GM11168 (cell line): ENCODE results near the gene SPIRE1.

Source experiments
- in situ Hi-C: fragments of 300-500 bp; cut with MboI; formaldehyde crosslinking; loops from one replicate; pipeline ENCODE4 v1.12.0; 2022; ENCODE audit warnings: low sequenced_read_pairs; ENCODE audit not compliant: unreplicated experiment

Gene SPIRE1

DNA sequence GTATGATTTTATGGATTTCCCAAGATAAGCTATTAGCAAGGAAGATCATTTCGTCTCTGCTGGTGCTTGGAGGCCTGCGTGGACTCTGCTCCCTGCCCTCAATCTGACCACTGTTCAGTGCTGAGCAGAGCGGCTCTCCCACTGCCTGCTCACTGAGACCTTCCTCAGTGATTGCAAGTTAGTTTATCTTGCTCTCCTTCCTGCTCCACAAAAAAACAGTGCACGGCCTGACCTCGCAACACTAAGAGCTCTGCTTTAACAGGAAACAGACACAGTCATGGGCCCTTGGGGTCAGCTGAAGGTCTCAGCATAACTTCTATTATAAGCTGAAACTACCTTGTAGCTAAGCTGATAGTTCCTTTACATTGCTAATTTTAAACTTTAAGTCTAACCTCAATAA lies 197.0 kb downstream of the SPIRE1 start:
- in situ Hi-C loops: no loop called here

DNA sequence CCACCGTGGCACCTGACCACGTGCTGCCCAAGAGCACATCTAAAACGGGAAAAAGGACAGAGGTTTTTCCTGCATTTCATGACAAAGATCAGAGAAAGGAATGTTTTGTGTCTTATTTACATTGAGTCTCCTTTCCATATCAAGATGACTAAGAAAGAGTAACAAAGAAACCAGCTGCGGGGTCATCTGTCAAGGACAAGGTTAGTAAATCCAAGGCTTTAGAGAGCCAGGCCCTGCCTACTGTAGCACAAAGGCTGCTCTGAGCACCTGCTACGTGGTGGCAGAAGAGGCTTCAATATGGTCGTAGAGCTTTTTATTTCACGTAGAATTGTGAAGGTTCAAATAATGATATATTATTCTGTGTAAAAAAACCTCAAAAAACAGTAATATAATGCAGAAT lies 199.1 kb downstream of the SPIRE1 start:
- in situ Hi-C loops: no loop called here

DNA sequence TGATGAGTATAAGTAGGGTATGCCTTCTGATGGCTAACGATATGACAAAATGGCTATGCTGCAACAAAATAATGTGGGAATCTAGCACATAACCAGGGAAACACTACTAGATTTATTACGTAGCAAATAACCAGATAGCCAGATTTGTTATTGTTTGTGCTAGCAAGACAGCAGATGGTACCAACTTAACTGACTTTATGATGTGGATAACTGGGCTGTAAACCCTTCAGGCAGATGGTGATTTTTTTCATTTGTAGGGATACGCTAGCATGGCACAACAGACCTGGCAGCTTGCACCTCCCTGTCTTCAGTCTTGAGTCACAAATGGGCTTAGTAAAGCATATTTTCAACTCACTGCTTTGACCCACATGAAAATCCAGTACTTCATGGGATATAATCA lies 201.5 kb downstream of the SPIRE1 start:
- in situ Hi-C loops: no loop called here

DNA sequence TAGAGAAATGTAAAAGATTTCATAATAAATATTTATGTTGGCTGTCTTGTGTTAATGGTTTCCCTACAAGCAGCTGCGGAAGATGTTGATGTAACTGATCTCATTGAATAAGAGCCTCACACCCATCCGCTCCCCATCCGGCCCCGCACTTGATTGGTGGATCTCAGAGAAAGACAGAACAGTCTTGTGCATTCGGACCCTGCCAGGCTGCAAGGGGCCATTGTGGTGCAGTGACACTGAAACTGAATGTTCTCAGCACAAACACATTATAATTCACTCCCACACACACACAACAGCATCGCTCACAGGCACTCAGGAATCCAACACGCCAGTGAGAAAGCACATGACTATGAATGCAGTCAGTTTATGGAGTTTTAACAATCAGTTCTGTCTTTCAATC lies 202.4 kb downstream of the SPIRE1 start:
- in situ Hi-C loops: no loop called here

DNA sequence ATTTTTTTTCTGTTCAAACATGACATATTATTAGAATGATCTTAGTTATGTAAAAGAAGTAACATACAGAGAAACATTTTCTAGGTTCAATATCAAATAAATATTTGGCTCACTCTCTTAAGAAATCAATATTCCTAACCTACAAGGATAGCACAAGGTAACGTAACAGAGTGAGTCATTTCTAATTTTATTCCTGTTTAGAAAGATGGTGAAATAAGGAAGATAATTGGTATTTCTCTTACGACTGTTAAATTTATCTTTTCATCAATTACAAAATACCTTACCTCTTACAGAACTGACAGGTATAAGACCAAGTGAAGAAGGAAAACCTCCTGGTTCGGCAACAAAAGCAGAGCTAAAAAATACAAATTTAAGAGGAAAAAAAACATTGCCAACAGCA lies 205.1 kb downstream of the SPIRE1 start:
- in situ Hi-C loops: no loop called here

DNA sequence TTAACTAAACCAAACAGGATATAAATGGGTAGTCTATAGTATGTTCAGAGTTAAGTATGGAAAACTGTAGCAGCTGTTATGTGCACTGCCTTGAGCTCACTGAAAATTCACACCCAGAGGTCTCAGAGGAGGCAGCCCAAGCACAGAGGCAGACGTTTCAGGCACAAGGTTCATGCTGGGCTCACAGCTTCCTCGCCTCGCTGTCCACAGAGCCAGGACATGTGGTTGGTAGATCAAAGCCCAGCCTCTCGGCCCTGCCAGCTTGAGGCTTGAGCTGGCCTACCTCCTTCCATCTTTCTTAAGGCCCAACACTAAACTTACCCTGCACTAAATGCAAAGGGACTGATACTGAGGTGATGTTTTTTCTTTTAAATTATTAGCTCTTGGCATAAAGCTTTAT lies 206.5 kb downstream of the SPIRE1 start:
- in situ Hi-C loops: no loop called here

DNA sequence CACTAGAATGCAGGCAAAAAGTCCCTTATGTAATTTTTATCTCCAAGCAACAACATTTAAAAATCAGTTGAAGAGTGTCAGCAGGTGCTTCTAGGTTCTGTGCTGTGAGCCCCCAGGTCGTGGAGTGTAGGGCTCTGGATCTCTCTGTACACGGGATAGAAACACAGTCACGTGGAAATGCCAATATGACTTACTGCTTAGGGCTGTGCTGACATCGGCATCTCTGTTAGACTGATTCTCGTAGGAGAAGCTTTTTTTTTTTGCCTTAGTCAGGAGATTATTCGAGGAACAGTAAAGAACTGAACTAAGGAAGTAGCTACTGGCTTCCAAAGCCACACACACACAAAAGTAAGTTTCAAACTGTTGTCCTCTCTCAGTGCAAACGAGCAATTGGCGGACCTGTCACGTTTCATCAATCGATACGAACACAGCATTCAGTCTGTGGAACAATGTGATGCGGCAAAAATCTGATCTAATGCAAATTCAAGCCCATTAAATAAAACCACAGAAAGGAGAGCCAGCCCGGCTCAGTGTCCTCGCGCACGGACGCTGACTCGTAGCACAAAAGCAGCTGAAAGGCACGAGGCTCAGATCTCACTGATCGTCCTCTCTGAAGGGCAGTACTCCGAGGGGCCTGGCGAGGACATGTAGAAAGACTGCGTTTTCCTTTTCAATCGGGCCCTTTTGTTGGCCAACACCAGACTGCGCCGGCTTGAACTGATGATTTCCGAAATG lies 208.7 kb downstream of the SPIRE1 start:
- in situ Hi-C loops: no loop called here

DNA sequence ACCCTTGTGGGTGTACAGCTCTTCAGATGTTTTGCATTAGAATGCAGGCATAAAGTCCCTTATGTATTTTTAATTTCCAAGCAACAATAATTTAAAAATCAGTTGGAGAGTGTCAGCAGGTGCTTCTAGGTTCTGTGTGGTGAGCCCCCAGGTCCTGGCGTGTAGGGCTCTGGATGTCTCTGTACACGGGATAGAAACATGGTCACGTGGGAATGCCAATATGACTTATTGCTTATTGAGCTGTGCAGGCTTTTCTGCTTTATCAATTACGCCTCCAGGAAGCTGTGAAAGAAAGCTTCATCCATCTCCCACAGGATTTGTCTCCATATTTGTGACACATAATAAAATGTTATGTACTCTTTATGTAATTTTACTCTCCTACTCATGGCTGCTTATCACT lies 212.4 kb downstream of the SPIRE1 start:
- in situ Hi-C loops: no loop called here

DNA sequence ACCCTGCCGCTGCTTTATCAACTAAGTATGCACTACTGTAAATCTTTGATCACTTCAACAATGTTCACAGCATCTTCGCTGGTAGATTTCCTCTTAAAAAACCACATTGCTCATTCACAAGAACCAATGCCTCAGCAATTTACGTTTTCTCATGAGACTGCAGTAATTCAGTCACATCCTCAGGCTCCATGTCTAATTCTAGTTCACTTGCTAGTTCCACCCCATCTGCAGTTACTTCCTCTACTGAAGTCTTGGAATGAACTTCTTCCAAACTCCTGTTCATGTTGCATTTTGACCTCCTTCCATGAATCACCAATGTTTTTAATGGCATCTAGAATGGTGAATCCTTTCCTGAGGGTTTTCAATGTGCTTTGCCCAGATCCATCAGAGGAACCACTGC lies 214.4 kb downstream of the SPIRE1 start:
- in situ Hi-C loops: no loop called here

DNA sequence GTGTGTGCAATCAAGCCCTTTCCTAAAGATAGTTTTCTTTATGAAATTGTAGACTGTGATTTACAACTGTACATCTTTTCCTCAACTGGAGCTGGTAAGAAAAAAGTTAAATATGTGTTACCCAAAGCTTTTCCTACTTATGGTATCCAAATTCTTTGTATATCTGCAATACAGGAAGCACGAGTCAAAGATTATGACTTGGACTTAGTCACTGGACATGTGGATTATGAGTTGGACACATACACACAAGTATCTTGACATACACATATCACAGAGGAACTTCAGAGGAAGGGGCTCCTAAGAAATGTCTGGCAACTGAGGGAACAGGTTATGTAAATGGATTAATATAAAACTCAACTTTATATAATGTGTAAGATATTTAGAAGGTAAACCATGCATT lies 215.0 kb downstream of the SPIRE1 start:
- in situ Hi-C loops: no loop called here

DNA sequence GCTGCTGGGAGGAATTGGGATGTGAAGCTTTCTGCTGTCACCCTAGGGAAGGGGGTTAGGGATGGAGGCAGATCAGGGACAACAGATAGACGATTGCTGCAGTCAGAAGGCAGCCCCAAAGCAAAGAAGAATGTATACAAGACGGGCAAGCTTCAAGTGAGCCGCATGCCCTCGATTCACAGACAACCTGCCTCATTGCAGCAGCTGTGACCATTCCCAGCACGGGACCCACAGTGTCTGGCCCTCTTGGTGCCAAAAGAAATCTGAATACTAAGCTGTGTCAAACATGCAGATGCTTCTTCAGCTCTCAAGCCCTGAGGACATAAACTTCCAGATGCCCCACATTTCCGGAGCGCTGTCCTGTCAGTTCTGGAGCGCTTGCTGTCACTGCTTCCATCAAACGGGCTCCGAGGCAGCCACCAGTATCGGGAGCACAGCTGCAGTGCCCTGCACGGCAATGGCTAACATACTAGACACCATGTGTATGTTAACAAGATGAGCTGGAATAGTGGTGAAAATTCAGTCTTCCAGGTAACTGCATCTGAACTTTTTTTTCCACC lies 216.4 kb downstream of the SPIRE1 start:
- in situ Hi-C loops: no loop called here

DNA sequence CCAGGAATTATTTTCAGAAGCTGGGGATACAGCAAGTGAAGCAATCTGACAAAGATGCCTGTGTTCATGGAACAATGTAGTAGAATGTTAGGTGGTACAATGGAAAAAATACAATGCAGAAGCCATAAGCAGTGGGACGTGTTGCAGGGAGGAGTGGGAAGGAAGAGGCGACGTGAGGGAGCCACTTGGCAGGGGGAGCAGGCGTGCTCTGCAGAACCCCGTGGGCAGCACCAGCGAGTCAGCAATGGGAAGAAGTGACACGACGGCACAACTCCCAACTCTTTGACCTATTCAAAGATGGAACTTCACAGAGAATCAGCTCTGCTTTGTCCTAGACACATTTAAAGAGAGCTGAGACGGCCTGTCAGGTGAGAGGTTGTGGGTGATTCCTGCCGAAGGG lies 219.7 kb downstream of the SPIRE1 start:
- in situ Hi-C loops: no loop called here

DNA sequence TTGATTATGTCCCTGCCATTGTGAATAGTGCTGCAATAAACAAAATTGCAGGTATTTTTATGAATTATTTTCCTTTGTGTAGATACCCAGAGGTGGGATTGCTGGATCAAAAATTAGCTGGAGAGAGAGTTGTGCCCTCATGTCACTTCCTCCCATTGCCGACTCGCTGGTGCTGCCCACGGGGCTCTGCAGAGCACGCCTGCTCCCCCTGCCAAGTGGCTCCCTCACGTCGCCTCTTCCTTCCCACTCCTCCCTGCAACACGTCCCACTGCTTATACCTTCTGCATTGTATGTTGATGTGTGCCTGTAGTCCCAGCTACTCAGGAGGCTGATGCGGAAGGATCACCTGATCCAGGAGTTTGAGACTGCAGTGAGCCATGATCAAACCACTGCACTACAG lies 222.0 kb downstream of the SPIRE1 start:
- in situ Hi-C loops: no loop called here

DNA sequence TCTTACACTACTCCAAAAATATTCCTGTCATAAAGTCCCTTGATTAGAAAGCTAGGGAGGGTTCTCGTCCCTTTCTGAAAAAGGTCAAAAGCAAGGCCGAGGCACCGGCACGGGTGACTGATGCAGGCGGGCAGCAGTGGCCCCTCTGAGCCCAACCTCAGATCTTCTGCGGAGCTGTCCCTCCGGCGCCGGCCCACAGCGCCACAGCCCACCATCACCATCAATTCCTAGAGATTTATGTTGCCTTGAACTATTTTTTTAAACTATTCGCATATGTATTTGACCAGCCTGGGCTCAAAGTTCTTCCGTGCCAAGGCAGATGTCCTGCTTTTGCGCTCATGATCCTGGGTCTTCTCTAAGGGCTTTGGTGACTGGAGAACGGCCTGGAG lies 223.4 kb downstream of the SPIRE1 start:
- in situ Hi-C loops: no loop called here

DNA sequence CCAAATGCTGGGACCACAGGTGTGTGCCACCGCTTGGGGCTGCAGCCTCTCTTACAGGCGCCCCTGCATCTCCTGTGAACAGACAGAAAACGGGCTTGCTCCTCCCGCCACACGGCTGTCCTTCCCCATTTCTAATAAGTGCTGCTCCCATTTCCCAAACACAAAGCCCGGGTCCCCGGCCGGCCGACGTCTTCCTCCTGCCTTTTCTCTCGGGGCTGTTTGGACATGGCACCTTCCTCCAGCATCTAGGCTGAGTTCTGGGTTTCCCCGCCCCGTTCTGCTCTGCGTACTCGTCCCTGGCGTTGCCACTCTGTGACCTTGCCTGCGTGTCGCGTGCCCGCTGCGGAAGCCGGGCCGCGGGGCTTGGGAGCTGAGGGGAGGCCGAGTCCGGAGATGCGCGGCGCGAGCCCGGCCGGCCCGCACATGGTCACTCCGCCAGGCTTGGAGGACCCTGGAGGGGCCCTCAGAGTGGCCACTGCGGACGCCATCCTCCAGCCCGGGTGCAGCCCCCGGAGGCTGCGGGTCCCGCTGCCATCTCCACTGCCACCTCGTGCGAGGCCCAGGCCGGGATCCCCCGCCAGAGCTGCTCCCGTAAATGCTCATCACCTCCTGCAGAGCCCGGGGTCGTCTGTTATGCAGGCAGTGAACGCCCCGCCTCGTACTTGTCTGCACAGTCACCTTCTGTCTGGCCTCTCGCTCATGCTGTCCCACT lies 223.9 kb downstream of the SPIRE1 start:
- in situ Hi-C loops: no loop called here

DNA sequence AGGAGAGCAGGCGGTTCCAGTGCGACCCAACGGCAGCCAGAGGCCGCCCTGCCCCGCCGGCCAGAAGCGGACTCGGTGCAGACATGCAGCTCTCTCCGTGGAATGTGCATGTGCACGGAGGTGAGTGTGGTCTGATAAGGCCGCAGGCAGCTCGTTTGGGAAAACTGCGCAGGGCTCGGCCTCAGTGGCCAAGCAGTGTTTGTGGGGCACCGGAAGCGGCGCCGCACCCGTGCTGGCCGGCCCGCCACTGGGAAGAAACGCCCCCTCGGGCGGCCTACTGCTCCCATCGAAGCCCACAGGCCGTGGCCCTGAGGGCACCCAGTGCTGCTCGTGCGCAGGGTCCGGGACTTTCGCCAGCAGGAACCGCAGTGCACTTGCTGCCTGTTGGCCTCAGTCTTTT lies 225.0 kb downstream of the SPIRE1 start:
- in situ Hi-C loops: no loop called here

DNA sequence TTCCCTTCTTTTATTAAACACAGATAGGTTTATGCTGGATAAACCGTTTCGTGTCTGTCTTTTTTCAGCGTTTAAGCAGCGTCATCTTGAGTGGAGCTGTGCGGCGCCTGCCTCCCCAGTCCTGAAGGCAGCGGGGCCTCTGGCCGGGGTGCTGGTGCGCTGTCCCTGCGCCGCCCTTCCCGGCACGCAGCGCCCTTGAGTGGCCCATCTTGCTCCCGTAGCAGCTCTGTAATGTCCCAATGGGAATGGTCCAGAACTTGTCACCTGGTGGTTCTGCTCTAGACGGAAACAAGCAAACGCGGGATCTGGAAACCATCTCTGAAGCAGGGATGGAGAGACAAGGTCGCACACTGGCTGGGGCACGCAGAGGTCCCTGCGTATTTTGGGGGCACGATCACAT lies 225.7 kb downstream of the SPIRE1 start:
- in situ Hi-C loops: no loop called here

DNA sequence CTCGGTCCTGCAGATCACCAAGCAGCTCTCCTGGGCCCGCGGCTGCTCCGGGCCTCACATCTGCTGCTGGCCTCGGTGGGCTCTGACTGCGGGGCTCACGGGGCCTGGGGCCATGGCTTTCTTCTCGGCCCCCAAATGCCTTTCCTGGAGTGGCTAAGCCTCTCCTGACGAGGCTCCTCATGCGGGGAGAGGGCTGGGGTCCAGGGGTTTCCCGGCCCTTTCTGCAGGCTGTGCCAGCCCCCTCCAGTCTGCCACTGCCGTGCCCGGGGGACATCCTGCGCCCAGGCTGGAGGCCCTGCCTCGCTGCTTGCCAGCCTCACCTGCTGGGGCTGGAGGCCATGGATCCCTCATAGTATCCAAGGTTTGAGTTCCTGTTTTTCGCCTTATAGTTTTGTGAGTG lies 226.3 kb downstream of the SPIRE1 start:
- in situ Hi-C loops: no loop called here

DNA sequence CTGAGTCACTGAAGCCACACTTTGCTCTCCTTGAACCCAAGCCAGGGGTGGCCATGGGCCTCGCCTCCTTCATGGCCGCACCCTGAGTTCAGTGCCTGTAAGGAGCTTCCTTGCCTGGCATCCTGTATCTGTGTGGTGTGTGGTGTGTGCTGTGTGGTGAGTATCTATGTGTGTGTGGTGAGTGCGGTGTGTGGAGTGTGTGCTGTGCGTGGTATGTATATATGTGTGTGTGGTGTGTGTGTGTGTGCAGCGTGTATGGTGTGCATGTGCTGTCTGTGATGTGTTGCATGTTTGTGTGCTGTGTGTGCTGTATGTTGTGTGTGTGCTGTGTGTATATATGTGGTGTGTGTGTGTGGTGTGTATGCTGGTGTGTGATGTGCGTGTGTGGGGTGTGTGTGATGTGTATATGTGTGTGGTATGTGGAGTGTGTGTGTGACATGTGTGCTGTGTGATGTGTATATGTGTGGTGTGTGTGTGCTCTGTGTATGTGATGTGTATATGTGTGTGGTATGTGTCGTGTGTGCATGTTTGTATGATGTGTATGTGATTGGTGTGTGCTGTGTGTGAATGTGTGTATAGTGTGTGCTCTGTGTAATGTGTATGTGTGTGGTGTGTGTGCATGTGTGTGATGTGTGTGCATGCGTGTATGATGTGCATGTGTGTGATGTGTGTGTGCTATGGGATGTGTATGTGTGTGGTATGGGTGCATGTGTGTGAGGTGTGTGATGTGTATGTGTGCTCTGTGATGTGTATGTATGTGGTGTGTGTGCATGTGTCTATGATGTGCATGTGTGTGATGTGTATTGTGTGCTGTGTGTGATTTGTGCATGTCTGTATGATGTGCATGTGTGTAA lies 227.5 kb downstream of the SPIRE1 start:
- in situ Hi-C loops: no loop called here

DNA sequence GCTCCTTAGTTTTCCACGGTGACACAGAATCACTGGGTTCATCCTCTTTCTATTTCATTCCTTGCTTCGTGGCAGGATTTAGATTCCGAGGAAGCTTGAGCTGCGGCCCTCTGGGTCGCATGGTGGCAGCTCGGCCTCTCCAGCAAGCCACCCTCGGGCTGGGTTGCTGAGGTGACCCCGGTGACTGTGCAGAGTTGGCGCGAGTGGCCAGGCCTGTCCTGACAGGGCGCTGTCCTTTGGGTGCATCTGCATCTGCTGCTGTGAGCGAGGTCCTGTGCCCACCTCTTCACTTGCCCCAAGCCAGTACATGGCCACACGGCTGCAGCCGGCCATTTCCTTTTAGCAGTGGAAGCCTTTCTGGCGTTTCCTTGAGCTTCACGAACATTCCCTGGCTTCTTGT lies 228.4 kb downstream of the SPIRE1 start:
- in situ Hi-C loops: no loop called here

DNA sequence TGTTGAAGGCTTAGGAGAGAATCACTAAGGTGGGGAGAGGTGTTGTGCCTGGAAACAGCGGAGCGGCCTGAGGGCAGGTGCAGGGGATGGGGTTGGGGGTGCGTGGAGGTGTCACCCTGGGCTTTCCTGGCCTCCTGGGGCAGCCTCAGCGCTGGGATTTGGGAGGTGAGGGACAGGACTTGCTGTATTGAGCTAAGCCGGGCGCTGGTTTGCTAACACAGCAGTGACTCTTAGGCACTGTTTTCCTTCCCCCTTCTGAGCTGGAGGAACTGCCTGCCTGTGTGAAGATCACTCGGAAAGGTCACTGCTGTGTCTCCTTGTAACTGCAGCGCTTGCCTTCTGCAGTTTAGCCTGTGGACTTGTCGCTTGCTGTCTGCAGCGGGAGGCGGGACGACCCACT lies 229.0 kb downstream of the SPIRE1 start:
- in situ Hi-C loops: no loop called here
